Nucleus accumbens (tissue), 56 donors: ENCODE measurements around the gene SAT2.
"Not testable (repeated sequence)": the region's sequence is repeated elsewhere in the genome, so short reads cannot be mapped to it uniquely, and the experiment has no call there.

ENCODE experiments used
- DNase-seq, 56 donors: peaks; one replicate each; lab custom pipeline; 2025; lab: John Stamatoyannopoulos, UW

SAT2 gene

DNA sequence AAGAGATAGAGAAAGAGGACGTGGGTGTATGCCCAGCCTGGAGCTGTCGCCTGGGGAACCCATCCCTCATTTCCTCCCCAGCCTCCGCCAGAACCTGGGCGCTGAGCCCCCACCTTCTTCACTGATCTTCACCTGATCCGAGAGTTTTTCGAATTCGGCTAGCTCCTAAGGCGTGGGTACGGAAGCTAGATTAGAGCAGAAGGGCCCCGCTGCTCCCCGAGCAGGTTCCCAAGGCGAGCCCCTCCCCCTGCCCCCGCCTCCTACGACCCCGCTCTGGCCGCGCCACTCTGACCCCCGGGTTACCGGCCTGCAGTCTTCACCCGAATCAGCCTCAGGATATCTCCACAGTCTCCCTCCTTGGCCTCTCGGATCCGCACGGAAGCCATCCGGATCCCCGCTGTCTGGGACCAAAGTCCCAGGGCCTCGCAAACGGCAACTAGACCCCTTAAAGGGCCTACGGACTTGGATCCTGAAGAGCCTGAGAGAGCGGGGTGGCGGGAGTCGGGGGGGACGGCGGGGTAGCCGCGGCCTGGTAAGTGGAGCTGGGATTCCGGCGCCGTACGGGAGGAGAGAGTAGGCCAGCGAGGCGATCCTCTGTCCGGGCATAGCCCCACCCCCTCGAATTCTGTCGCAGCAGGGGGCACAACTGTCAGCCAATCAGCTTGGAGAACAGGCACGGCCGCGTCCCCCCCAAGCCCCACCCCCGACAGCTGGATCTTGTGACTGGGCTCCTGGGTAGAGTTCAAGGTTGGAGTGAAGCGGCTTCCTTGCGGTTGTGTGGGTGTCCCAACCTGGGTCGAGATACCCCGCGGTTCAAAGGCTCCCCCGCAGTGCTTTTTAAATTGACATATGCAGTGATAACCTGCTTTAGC, at the start of gene SAT2:
SAT2 (minus strand) TSS at position 572 of the 872 bp plus-strand sequence; CDS start at position 386, 186 bp downstream.
- DNase-seq = peak; percentile 69 to 97 (median 91)

DNA sequence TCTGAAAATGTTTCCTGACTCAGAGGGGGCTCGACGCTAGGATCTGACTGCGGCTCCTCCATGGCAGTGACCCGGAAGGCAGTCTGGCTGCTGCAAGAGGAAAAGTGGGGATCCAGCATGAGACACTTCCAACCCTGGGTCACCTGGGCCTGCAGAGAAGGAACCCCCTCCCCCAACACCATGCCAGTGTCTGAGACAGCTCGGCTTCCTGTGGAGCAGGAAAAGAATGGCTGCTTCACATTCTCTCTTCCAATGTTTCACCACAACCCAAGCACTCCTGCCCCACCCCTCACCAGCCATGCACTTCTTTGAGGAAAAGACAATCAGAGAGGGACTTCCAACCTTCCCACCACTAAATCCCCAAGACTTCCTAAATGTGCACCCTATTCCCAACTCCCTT, 48.9 kb upstream of the SAT2 start:
- no peak for DNase-seq

DNA sequence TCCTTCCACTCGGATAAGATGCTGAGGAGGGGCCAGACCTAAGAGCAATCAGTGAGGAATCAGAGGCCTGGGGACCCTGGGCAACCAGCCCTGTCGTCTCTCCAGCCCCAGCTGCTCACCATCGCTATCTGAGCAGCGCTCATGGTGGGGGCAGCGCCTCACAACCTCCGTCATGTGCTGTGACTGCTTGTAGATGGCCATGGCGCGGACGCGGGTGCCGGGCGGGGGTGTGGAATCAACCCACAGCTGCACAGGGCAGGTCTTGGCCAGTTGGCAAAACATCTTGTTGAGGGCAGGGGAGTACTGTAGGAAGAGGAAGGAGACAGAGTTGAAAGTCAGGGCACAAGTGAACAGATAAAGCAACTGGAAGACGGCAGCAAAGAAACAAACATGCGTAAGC, 47.3 kb upstream of the SAT2 start:
- no peak for DNase-seq

DNA sequence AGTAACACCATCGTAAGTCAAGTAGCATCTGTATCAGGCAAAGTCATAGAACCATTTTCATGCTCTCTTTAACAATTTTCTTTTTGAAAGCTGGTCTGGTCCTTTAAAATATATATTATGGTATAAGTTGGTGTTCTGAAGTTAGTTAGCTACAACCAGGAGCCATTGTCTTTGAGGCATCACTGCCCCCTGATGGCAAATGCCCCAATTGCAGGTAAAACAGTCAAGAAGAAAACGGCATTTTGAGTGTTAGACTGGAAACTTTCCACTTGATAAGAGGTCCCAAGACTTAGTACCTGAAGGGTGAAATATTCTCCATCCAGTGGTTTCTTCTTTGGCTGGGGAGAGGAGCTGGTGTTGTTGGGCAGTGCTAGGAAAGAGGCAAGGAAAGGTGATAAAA, 45.6 kb upstream of the SAT2 start:
- no peak for DNase-seq

DNA sequence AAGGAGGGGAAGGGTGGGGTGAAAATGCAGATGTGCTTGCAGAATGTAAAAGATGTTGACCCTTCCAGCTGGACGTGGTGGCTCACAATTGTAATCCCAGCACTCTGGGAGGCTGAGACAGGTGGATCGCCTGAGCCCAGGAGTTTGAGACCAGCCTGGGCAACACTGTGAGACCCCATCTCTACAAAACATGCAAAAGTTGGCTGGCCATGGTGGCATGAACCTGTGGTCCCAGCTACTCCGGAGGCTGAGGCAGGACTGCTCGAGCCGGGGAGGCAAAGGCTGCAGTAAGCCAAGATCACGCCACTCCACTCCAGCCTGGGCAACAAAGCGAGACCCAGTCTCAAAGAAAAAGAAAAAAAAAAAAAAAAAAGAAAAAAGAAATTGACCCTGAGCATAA, 40.9 kb upstream of the SAT2 start:
- peak in 2 of 56 donors; percentile 4 to 12 for DNase-seq

DNA sequence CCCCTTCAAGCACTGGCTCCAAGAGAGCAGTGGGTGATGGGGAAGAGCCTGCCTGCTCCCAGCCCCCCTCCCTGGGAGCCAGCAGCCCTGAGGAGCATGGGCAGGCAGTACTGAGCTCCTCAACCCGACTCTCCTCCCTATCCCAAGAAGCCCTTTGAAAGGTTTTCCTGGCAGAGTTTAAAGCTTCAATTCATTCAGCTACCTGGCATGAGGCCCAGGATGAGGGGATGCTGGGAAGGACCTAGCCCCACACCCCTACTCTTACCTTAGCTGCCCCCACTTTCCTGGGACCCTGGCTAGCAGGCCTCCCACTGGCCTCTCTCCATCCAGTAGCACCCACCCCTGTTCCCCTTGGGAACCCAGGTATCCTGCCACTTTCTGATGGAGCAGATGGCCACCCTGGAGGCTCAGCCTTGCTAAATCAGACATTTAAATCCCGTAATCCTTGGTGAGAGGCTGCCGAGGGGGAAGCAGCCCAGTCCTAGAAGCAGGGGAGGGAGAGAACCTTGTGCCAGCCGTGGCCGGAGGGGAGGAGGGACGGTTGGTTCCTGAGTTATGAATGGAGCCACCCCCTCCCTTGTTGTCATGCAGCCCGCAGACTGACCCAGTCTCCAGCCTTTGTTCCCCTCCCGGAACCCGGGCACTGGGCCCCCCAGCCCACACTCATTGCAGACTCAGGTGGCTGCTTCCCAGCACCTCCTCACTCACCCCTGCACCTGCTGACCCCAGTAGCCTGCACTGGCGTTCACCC, 40.2 kb upstream of the SAT2 start:
- DNase-seq = peak in 46 of 56 donors; percentile 23 to 85 (median 68)

DNA sequence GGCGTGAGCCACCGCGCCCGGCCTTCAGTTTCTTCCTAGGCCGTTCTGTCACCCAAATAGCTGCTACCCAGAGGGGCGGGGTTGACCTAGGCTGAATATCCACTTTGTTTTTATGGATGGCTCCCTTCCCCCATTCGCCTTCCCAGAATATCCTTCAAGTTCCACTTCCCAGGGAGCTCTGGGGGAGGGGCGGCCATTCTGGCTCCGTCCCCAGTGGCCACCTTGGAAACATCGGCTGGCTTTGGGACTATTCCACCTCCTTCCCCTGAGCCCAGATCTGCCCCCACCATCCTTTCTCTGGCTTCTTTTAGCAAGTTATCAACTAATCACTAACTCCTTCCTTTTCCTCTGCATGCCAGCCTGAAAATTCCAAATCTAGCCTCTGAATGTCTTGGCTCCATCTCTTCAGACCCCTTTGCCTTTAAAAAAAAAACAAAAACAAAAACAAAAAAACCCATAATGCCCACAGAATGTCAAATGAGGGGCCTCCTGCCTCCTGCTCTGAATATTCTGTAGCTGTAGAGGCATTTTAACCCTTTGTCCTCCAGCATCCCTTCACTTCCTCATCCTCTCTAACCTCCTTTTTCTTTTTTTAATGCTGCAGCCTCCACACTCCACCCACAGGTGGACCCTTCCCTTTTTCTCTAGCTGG, 29.5 kb upstream of the SAT2 start:
- peak in 44 of 56 donors; percentile 15 to 86 (median 46) for DNase-seq

DNA sequence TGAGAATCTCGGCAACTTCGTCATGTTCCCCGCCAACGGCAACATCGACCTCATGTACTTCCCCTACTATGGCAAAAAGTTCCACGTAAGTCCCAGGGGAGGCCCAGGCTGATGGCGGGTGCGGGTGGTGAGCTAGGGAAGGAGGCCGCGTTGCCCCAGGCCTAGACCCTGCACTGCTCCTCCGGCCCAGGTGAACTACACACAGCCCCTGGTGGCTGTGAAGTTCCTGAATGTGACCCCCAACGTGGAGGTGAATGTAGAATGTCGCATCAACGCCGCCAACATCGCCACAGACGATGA, 27.9 kb upstream of the SAT2 start:
- no peak for DNase-seq

DNA sequence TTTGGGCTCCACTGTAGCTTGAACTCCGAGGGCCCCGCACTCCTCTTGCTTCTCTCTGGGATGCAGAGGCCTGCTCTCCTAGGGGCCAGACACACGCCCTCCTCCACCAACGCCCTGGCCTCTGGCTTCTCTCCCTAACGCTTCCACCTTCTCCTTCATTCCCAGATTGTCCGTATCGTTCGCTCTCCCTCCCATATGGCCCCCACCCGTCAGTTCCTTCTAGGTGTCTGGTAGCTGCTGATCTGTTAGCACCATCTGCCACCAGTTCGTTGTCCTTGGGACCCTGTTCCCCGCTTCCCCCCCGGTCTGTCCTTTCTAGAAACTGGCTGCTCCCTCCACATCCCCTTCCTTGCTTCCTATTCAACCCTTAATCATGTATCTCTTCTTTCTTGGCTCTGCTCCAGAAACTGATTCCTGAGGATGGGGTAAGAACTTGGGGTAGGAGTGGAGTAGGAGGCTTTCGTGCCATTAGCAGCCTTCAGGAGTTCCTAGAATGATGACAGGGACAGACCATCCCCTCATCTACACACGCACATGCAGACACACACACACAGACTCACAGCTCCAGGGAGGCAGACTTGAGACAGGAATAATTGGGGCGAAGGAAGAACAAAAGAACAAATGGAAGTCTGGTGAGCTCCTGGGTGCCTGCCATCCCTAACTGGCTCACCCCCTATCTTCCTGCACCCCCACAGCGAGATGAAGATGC, 27.4 kb upstream of the SAT2 start:
- peak in 10 of 56 donors; percentile 8 to 67 (median 26) for DNase-seq

DNA sequence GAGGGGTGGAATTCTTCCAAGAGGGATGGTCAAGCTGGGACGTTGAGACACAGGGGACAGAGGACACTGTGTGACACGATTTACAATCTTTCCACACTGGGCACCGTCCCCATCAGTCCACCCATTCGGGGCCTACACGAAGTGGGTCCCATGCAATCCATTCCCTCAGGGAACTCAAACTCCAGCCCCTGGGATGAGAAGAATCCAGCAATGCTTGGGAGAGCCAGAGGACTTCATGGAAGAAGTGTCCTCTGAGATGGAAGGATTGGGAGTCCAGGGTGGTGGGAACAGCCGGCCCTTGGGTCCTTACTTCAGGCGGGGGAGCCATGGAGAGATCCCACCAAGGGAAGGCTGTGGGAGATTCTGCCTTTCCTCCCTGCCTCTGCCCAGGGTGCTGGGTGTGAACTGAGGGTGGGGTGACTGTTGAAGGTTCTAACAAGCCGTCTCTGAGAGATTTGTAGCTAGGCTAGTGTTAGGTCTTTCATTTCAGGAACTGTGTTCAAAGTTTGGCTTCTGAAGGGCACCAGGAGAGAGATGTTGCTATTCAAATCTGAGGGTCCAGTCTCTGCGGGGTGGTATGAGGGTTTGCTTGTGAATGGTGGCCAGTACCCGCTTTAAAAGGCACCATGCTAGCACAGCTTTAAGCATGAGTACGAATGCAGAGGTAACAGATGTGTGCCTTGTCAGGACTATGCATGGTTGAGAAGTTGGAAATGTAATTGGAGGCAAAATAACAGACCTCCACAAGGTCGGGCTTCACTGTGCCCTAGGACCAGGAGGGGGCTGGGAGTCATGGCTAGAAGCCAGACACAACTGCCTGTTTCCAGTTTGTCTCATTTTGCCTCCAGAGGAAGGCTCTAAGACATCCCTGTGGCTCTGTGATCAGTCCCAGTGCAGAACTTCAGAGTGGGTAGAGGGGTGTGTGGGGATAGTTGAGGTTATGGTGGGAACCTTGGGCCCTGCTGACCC, 25.1 kb upstream of the SAT2 start:
- peak in 4 of 56 donors; percentile 1 to 34 (median 12) for DNase-seq

DNA sequence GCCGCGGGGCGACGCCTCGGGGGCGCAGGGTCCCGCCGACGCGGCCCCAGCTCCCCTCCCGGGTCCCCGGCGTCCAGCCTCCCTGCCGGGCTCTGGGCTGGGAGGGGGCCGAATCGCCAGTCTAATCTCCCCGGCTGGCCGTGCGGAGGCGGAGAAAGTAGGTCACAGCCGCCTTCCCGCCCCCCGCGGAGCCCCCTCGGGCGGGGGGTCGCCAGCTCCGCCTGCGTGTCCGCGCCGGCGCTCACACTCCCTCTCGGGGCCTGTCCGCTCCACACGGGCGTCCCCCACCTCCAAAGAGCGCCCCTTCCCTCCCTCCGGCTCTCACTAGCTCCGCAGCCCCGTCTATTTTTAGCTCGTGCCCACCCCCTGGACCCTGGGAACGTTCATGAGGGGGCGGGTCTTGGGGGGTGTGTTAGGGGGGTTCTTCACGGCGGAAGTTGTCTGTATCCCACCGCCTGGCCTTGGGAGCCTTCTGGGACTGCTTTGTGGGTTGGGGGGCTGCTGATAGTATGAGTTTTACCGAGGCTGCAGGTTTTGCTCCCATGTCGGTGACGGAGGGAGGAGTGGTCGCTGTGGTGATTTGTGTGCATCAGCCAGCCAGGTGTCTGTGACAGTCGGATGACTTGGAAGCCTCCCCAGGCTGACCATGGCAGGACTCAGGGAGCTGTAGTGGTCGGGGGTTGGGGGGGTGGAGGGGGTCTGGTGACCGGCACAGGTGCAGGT, 24.2 kb upstream of the SAT2 start:
- DNase-seq = peak in 26 of 56 donors; percentile 8 to 69 (median 38)

DNA sequence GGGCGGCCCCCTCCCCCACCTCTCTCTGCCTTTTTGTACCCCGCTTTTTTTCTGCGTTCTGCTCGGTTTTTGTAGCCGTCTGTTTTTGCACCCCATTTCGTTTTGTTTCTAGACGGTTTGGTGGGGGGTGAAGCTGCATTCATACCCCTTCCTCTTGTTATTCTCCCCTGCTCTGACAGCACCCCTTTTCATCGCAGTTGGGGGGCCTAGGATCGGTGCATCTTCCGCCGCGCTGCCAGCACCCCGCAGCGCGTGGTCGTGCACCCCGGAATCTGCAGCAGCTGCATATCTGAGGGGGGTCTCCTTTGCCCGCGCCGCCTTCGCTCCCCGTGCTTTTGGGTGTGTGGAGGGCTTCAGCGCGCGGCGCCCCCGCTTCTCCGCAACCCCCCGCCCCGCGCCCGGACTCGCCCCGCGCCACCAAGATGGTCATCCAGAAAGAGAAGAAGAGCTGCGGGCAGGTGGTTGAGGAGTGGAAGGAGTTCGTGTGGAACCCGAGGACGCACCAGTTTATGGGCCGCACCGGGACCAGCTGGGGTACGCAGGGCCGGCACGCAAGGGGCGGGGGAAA, 23.6 kb upstream of the SAT2 start:
- peak in 1 of 56 donors; percentile 52 for DNase-seq

DNA sequence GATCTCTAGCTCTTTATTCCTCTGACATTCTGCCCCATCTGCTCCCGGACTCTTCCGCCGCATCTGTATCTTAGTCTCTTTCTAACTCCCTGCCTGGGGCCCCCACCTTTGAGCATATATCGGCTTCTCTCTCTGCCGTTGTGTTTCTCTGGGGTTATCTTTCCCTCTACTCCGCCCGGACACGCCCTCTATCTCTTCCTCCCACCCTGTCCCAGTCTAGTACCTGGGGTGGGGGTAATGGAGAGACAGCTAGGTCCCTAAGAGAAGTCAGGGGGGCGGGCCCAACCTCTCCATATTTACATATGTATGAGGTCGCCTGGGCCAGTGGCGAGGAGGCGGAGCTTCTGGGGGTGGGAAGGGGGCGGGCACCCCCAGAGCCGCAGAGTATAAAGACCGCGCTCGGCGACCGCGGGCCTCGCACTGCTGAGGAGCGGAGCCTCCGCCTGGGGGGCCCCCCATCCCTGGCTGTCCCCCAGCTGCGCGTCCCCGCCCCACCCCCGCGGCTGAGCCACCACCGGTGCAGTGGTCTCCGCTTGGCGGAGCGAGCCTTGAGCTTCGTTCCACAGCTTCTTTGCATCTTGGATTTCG, 23.0 kb upstream of the SAT2 start, which contains the start of gene ATP1B2:
ATP1B2 (plus strand) TSS at position 418 of the 588 bp plus-strand sequence. CDS start 593 bp downstream, outside the sequence.
- DNase-seq = peak in 45 of 56 donors; percentile 16 to 83 (median 54)

DNA sequence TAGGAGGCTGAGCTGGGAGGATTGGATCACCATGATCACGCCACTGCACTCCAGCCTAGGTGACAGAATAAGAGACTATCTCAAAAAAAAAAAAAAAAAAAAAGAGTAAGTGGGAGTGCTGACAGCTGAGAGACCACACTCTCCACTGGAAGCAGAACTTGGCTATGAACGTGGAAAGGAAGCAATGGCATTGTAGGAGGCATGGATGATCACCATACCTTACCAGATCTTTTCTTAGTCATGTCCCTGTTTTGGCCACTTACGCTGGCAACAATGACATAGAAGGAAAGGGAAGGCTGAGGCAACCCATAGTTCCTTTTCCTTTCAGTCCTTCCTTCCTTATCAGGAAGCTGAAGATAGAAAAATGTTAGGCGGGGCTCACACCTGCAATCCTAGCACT, 19.4 kb upstream of the SAT2 start:
- DNase-seq = no peak

DNA sequence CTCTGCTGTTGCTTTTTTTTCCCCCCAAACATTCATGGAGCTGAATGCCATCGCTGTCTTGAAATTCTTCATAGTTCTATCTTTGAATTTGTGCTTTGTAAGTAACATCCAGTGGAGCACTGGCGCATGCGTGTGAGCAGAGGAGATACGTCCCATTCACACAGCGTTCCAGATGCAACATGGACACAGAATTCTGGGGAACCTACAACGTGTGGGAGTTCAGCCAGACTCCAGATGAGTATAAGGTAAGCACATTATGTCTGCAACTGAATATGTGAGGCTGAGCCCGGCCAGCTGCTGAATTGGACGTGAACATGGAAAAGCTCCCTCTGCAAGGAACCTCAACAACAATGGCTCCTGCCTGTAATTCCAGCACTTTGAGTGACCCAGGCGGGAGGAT, 18.8 kb upstream of the SAT2 start:
- no peak for DNase-seq

DNA sequence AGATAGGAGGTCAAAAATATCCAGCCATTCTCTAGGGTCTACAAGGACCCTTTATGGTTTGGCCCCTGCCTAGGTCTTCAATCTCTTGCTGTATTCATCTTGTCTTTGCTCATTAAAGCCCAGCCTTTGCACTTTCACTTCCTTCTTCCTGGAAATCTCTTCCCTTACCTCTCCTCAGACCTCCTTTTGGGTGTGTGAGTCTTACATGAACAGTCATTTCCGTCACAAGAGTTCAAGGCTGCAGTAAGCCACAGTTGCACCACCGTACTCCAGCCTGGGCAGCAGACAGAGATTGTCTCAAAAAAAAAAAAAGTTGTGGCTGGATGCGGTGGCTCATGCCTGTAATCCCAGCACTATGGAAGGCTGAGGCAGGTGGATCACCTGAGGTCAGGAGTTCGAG, 17.2 kb upstream of the SAT2 start:
- DNase-seq = no peak

DNA sequence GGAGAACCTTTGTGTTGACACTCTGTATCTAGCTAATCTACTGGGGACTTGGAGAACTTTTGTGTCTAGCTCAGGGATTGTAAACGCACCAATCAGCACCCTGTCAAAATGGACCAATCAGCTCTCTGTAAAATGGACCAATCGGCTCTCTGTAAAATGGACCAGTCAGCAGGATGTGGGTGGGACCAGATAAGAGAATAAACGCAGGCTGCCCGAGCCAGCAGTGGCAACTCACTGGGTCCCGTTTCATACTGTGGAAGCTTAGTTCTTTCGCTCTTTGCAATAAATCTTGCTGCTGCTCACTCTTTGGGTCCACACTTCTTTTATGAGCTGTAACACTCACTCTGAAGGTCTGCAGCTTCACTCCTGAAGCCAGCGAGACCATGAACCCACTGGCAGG, 14.0 kb upstream of the SAT2 start:
- not testable (repeated sequence) for DNase-seq

DNA sequence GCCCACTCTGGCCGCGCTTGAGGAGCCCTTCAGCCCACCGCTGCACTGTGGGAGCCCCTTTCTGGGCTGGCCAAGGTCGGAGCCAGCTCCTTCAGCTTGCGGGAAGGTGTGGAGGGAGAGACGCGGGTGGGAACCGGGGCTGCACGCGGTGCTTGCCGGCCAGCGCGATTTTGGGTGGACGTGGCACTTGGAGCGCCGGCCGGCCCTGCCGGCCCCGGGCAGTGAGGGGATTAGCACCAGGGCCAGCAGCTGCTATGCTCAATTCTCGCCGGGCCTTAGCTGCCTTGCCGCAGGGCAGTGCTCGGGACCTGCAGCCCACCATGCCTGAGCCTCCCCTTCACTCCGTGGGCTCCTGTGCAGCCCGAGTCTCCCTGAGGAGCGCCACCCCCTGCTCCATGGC, 13.2 kb upstream of the SAT2 start:
- DNase-seq = no peak
